Measurements from ENCODE around the gene SGSM2.

- no peak for TF ChIP-seq POLR2AphosphoS5 (IDR thresholded peaks at IDR 0.05; ENCODE audit: low read depth, low read length)
- no peak for TF ChIP-seq POLR2A (IDR thresholded peaks at IDR 0.05; ENCODE audit: low read depth, low read length)
Observed at GRCh38 chr17:2309338-2310154, 27.8 kb upstream of the SGSM2 start.
